H1 (cell line): ENCODE data around the gene TNS3. TPM values are rescaled to one million over a fixed set of nuclear protein-coding genes. Genes with fewer than 3 reads are reported as not detected.
A peak's percentile ranks its signal among the peaks of the same experiment; 100 is the strongest.

Experiments
- CTCF ChIA-PET: fragments of 300-600 bp; sonication (Branson Sonifier 250); formaldehyde crosslinking; loops from one replicate; lab custom pipeline; 2021; ENCODE audit not compliant: partially characterized antibody; lab: Charles Lee
- POLR2A ChIA-PET: fragments of 300-600 bp; sonication (Branson Sonifier 250); formaldehyde crosslinking; loops from one replicate; lab custom pipeline; 2021; ENCODE audit warnings: inconsistent platforms; ENCODE audit not compliant: partially characterized antibody; lab: Charles Lee
- DNase-seq, 2 experiments: peaks; one replicate each; pipeline versions ENCODE4 v3.0.0 to v3.0.0-alpha.2; 2010 to 2022; ENCODE audit warnings: low spot score in 2 of 2, low read depth in 1 of 2, mixed read lengths in 1 of 2
- FAIRE-seq: peaks from 2 replicates; lab custom pipeline; 2011; peaks lifted over from hg19 to GRCh38; lab: Jason Lieb, UNC
- H2AFZ ChIP-seq: 2 replicates; pipeline ENCODE4 v1.8.1; 2012; ENCODE audit warnings: low read length, inconsistent platforms
- H2AK5ac ChIP-seq: 2 replicates; pipeline ENCODE4 v1.6.1; 2013; ENCODE audit warnings: low read depth, low read length
- H2BK120ac ChIP-seq: replicated peaks from 2 replicates; pipeline ENCODE3; 2013; ENCODE audit warnings: low read depth, low read length, inconsistent platforms
- H2BK12ac ChIP-seq: 2 replicates; pipeline ENCODE4 v1.6.1; 2013; ENCODE audit warnings: low read depth, low read length
- H2BK15ac ChIP-seq: 2 replicates; pipeline ENCODE4 v1.6.1; 2013; ENCODE audit warnings: low read length
- H2BK20ac ChIP-seq: 2 replicates; pipeline ENCODE4 v1.6.1; 2013; ENCODE audit warnings: low read length
- H2BK5ac ChIP-seq: 2 replicates; pipeline ENCODE4 v1.6.1; 2013; ENCODE audit warnings: low read depth, low read length
- H3K14ac ChIP-seq: 2 replicates; pipeline ENCODE4 v1.6.1; 2013; ENCODE audit warnings: inconsistent platforms; ENCODE audit not compliant: insufficient read length
- H3K18ac ChIP-seq: 2 replicates; pipeline ENCODE4 v1.6.1; 2013; ENCODE audit warnings: low read length; ENCODE audit errors: extremely low read depth
- H3K23ac ChIP-seq: 2 replicates; pipeline ENCODE4 v1.6.1; 2013; ENCODE audit warnings: inconsistent platforms; ENCODE audit not compliant: insufficient read length
- H3K23me2 ChIP-seq: 2 replicates; pipeline ENCODE4 v1.6.1; 2013; ENCODE audit warnings: low read depth, low read length
- H3K27ac ChIP-seq: 2 replicates; pipeline ENCODE4 v1.6.1; 2011; ENCODE audit warnings: low read depth, low read length, inconsistent platforms
- H3K27me3 ChIP-seq, 4 experiments: replicated peaks in 1 of 4; 1 replicate in 1 of 4; 2 replicates in 3 of 4; pipeline versions ENCODE4 v1.6.1 to v1.8.1; 2011 to 2013; ENCODE audit warnings: low read length in 3 of 4, mild to moderate bottlenecking in 3 of 4, inconsistent platforms in 2 of 4, mixed read lengths in 2 of 4, moderate library complexity in 1 of 4; ENCODE audit not compliant: control insufficient read depth in 3 of 4, insufficient read depth in 3 of 4; ENCODE audit errors: extremely low read depth in 1 of 4
- H3K36me3 ChIP-seq, 4 experiments: 2 replicates each; pipeline versions ENCODE4 v1.6.1 to v1.8.1; 2011 to 2013; ENCODE audit warnings: mild to moderate bottlenecking in 4 of 4, low read length in 3 of 4, moderate library complexity in 2 of 4, control low read depth in 1 of 4, inconsistent platforms in 1 of 4; ENCODE audit not compliant: insufficient read depth in 4 of 4, control insufficient read depth in 2 of 4
- H3K4ac ChIP-seq: replicated peaks from 2 replicates; pipeline ENCODE3; 2013; ENCODE audit warnings: low read length, low read depth, mixed read lengths, inconsistent platforms; ENCODE audit not compliant: insufficient read length
- H3K4me1 ChIP-seq, 4 experiments: replicated peaks in 1 of 4; 1 replicate in 1 of 4; 2 replicates in 3 of 4; pipeline versions ENCODE4 v1.6.1 to v1.8.1; 2011 to 2013; ENCODE audit warnings: low read length in 3 of 4, inconsistent platforms in 2 of 4, mixed read lengths in 1 of 4; ENCODE audit not compliant: insufficient read depth in 4 of 4, control insufficient read depth in 3 of 4
- H3K4me2 ChIP-seq, 2 experiments: 2 replicates each; pipeline versions ENCODE4 v1.6.1 to v1.8.1; 2011 to 2013; ENCODE audit warnings: low read depth in 2 of 2, low read length in 2 of 2, control low read depth in 1 of 2, inconsistent platforms in 1 of 2, mild to moderate bottlenecking in 1 of 2; ENCODE audit not compliant: insufficient read depth in 1 of 2
- H3K4me3 ChIP-seq, 4 experiments: fragments of 200-600, 300-600 bp in 1 of 4; sonication (generic), shearing (Covaris generic), sonication (Bioruptor Twin) in 1 of 4; 2 replicates each; pipeline versions ENCODE4 v1.5.1 to v1.8.1; 2011 to 2016; ENCODE audit warnings: low read length in 4 of 4, low read depth in 3 of 4, control low read depth in 2 of 4, inconsistent platforms in 2 of 4, mild to moderate bottlenecking in 2 of 4, mixed read lengths in 1 of 4, moderate library complexity in 1 of 4; ENCODE audit not compliant: insufficient read depth in 2 of 4; ENCODE audit errors: extremely low read depth in 1 of 4
- H3K56ac ChIP-seq: replicated peaks from 2 replicates; pipeline ENCODE3; 2013; ENCODE audit warnings: low read depth, mild to moderate bottlenecking, mixed read lengths, low read length, inconsistent platforms; ENCODE audit not compliant: insufficient read length
- H3K79me1 ChIP-seq: 2 replicates; pipeline ENCODE4 v1.6.1; 2013; ENCODE audit warnings: low read depth, low read length, control low read depth
- H3K79me2 ChIP-seq, 2 experiments: 2 replicates each; pipeline versions ENCODE4 v1.6.1 to v1.8.1; 2012 to 2013; ENCODE audit warnings: low read length in 2 of 2, mild to moderate bottlenecking in 2 of 2, inconsistent platforms in 1 of 2; ENCODE audit not compliant: insufficient read depth in 2 of 2, control insufficient read depth in 1 of 2
- H3K9ac ChIP-seq, 4 experiments: replicated peaks in 1 of 4; 1 replicate in 1 of 4; 2 replicates in 3 of 4; pipeline versions ENCODE4 v1.6.1 to v1.8.1; 2011 to 2013; ENCODE audit warnings: low read depth in 3 of 4, low read length in 3 of 4, control low read depth in 2 of 4, mild to moderate bottlenecking in 2 of 4, moderate library complexity in 2 of 4, inconsistent platforms in 1 of 4; ENCODE audit errors: extremely low read depth in 1 of 4
- H3K9me3 ChIP-seq, 2 experiments: 2 replicates each; pipeline versions ENCODE4 v1.6.1 to v1.8.1; 2012 to 2013; ENCODE audit warnings: mild to moderate bottlenecking in 2 of 2, moderate library complexity in 2 of 2, control low read depth in 1 of 2, inconsistent platforms in 1 of 2, low read depth in 1 of 2, low read length in 1 of 2, mixed read lengths in 1 of 2; ENCODE audit not compliant: insufficient read depth in 2 of 2
- H4K20me1 ChIP-seq, 2 experiments: replicated peaks in 1 of 2; 2 replicates each; pipeline versions ENCODE3 to v1.8.1; 2011 to 2013; ENCODE audit warnings: inconsistent platforms in 2 of 2, low read length in 2 of 2, mild to moderate bottlenecking in 1 of 2; ENCODE audit not compliant: insufficient read depth in 2 of 2, control insufficient read depth in 1 of 2
- H4K5ac ChIP-seq: 2 replicates; pipeline ENCODE4 v1.6.1; 2013; ENCODE audit warnings: low read length, low read depth, mixed read lengths, inconsistent platforms; ENCODE audit not compliant: insufficient read length
- H4K8ac ChIP-seq: 2 replicates; pipeline ENCODE4 v1.8.0; 2013; ENCODE audit warnings: mild to moderate bottlenecking, moderate library complexity, low read length, inconsistent platforms; ENCODE audit not compliant: insufficient read depth; ENCODE audit errors: extremely low read depth
- H4K91ac ChIP-seq: replicated peaks from 2 replicates; pipeline ENCODE3; 2013; ENCODE audit warnings: low read length, mixed read lengths, inconsistent platforms; ENCODE audit not compliant: insufficient read length
- CBX5 ChIP-seq: fragments of 300-800, 300-1000 bp; sonication (generic); IDR thresholded peaks from 2 replicates; pipeline ENCODE4 v1.7.1; 2016; ENCODE audit warnings: antibody characterized with exemption, low read length, low read depth
- E2F6 ChIP-seq: IDR thresholded peaks from 2 replicates; pipeline ENCODE4 v1.6.1; 2012; ENCODE audit warnings: inconsistent platforms
- KDM5A ChIP-seq: fragments of 200-600 bp; IDR thresholded peaks from 2 replicates; pipeline ENCODE4 v1.7.1; 2012; ENCODE audit warnings: mild to moderate bottlenecking, low read length, inconsistent platforms, mixed read lengths
- POLR2A ChIP-seq, 2 experiments: IDR thresholded peaks; 1 replicate in 1 of 2; 2 replicates in 1 of 2; pipeline ENCODE4 v1.6.1; 2011; ENCODE audit warnings: low read depth in 2 of 2, low read length in 2 of 2, mild to moderate bottlenecking in 2 of 2; ENCODE audit errors: control extremely low read depth in 1 of 2
- SAP30 ChIP-seq: fragments of 300-600 bp; sonication (generic); IDR thresholded peaks from 2 replicates; pipeline ENCODE4 v1.7.1; 2012; ENCODE audit warnings: low read length, moderate library complexity, mild to moderate bottlenecking, inconsistent platforms; ENCODE audit not compliant: insufficient read depth, insufficient replicate concordance
- SP1 ChIP-seq: IDR thresholded peaks from 2 replicates; pipeline ENCODE4 v1.6.1; 2011; ENCODE audit warnings: low read depth, low read length
- SUZ12 ChIP-seq: fragments of 200-600 bp; sonication (generic); IDR thresholded peaks from 2 replicates; pipeline ENCODE4 v1.6.1; 2012; ENCODE audit warnings: mild to moderate bottlenecking, inconsistent platforms, low read length, moderate library complexity, mixed read lengths
- TEAD4 ChIP-seq: IDR thresholded peaks from 2 replicates; pipeline ENCODE4 v1.6.1; 2012; ENCODE audit warnings: low read depth, low read length, inconsistent platforms, mixed read lengths
- WGBS, 2 experiments: shearing (Covaris generic) in 1 of 2; methylation state at CpG; one replicate each; pipeline versions ENCODE4 v1.1.6 to v1.1.7; 2013 to 2015; ENCODE audit warnings: low lambda C conversion rate in 2 of 2, mixed read lengths in 2 of 2, inconsistent platforms in 1 of 2, low coverage in 1 of 2, missing lambda C conversion rate in 1 of 2; ENCODE audit not compliant: insufficient replicate concordance in 2 of 2, insufficient coverage in 1 of 2, insufficient read length in 1 of 2; ENCODE audit errors: extremely low coverage in 1 of 2, missing lambda C conversion rate in 1 of 2; 5-methylcytosine and 5-hydroxymethylcytosine counted together
- polyA plus RNA-seq, 7 experiments: library from polyadenylated mRNA; depleted of rRNA in 3 of 7; stranded (reverse) in 5 of 7; unstranded in 2 of 7; fragments of >200 nt in 5 of 7; fragments of 200-250 nt in 2 of 7; gene quantifications; 1 replicate in 5 of 7; 2 replicates in 1 of 7; 4 replicates in 1 of 7; pipeline versions ENCODE4 v1.2.1 to v1.2.3, GENCODE V29; 2011 to 2013; ENCODE audit warnings: missing spikeins in 2 of 7, mixed read lengths in 2 of 7
- total RNA-seq: library from RNA; stranded (reverse); fragmentation: NEBNext Ultra II Directional; extraction: Animal tissue kit (Norgen Biotek cat#: 25700); gene quantifications from 2 replicates; pipeline ENCODE4 v1.2.1, GENCODE V29; 2021

TNS3 gene
- total and polyA plus RNA-seq, 2 of the 8 experiments (the other 6 are each of a cell fraction or from before 2014, with no cell fraction given), result 11.9 to 24.2 TPM

DNA sequence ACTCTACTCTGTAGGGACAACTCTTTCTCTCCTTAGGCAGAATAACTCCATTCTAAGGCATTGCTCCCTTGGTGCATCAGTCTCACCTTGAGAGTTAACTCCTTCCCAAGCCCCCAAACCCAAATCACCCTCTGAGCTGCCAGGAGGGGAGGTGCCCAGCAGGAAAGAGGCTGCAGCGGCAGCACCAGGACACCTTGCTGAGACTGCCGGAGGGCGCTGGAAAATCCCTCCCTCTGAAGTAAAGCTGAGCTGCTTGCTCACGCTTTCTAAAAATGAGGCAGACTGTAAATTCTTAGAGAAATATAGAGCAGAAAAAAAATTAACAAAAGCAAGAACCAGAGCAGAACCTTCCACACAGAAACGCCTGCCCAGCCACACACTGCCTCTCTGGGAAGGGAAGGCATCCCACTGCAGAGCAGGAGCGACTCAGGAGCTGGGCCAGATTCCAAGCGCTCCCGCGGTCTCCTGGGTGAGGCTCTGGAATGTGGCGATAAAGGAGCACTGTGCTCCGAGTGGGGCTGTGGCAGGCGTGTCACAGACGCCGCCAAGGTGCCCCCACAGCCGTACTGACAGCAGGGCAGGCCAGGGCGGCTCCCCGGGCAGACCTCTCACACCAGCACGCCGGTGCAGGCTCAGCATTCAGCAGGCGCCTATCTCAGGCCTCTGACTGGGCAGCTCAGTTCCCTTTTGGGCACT is 202.1 kb downstream of the TNS3 start:
- CTCF ChIA-PET, result interaction anchor here (0.6 to 1.4 kb wide), 12 partner anchors 8 to 565 kb away, joined by 3 to 4 read pairs (median 4); no protein-coding TSS in a partner anchor
- POLR2A ChIA-PET, result interaction anchor here (0.8 to 1.5 kb wide), 3 partner anchors 15 to 43 kb away, joined by 3 to 4 read pairs (median 3); no protein-coding TSS in a partner anchor
- Histone ChIP-seq H3K79me2 (no peaks in the 10 kb centered on the region), H2BK5ac (peak overlapping the region; percentile 77; the same call in 1 of the 2 replicates), H2BK20ac (no peak overlapping the region), H3K9ac (no peak overlapping the region), H3K27me3 (no peaks in the 10 kb centered on the region), H3K36me3 (no peaks in the 10 kb centered on the region; a peak in 1 of 8 replicates), H3K27ac (no peak overlapping the region), H3K23me2 (peaks cover 2% of the 10 kb centered on the region; the same call in 1 of the 2 replicates), H3K18ac (no peak overlapping the region), H4K8ac (peak overlapping the region; percentile 46; the same call in 1 of the 2 replicates), H2BK12ac (no peak overlapping the region), H3K56ac (no peak overlapping the region), H3K9me3 (no peaks in the 10 kb centered on the region), H3K4me2 (peak overlapping the region; percentile 57 to 58; a peak in 3 of 4 replicates), H2BK15ac (no peak overlapping the region), H3K4ac (no peak overlapping the region), H3K4me3 (0 out of 8 replicates have a peak overlapping the region, but pooled peaks of 1 of the 4 experiments have one; percentile 15), H4K20me1 (peaks cover 3 to 4% of the 10 kb centered on the region in 2 experiments), H2AFZ (no peak overlapping the region), H2BK120ac (no peak overlapping the region), H3K79me1 (no peaks in the 10 kb centered on the region; the same call in 1 of the 2 replicates), H3K14ac (no peak overlapping the region), H3K23ac (no peak overlapping the region), H3K4me1 (peaks cover 12 to 23% (median 17%) of the 10 kb centered on the region in 4 experiments), H2AK5ac (no peak overlapping the region), H4K91ac (no peak overlapping the region), H4K5ac (no peak overlapping the region)
- WGBS, 2 experiments, result 60% methylated on average over 20 of the region's 20 CpGs; no CpG with 5 or more reads in 1 of the 2 experiments
- FAIRE-seq (no peak), DNase-seq (no peak)
- no peak for TF ChIP-seq SP1
- TF ChIP-seq KDM5A, result no peak
- no peak for TF ChIP-seq POLR2A (IDR thresholded peaks at IDR 0.05; ENCODE audit: control extremely low read depth in 1 of 2, low read depth in 2 of 2, low read length in 2 of 2)
- TF ChIP-seq E2F6, result no peak
- TF ChIP-seq CBX5, result no peak
- TF ChIP-seq SAP30, result no peak
- TF ChIP-seq SUZ12, result no peak
- TF ChIP-seq TEAD4, result 0 out of 2 replicates have a peak, but pooled peaks have one; percentile 49
